Natural killer cell treated with Interleukin-12 subunit alpha and Interleukin-12 subunit beta and Interleukin-15 and Interleukin-18, amount 100 ng/mL, for 72 hours (primary cell): ENCODE data around the gene MRPL27. TPM values are rescaled to one million over a fixed set of nuclear protein-coding genes. Genes with fewer than 3 reads are reported as not detected.

Experiments used
- ATAC-seq, 2 donors: fragments of 150-1000 bp; cut with Tn5 transposase in 1 of 2; sonication (Bioruptor Pico), chemical (Tn5 transposase) in 1 of 2; 2 replicates each; pipeline ENCODE4 v1.10.0; 2021
- DNase-seq: peaks from one replicate; pipeline ENCODE4 v3.0.0; 2022; ENCODE audit warnings: low spot score
- H3K27ac Mint-ChIP-seq, 2 donors: 1 replicate in 1 of 2; 2 replicates in 1 of 2; pipeline ENCODE4 v1.8.0; 2022; ENCODE audit warnings: mixed read lengths in 2 of 2, mild to moderate bottlenecking in 1 of 2, moderate library complexity in 1 of 2
- H3K27me3 Mint-ChIP-seq, 2 donors: 1 replicate in 1 of 2; 2 replicates in 1 of 2; pipeline ENCODE4 v1.8.0; 2022; ENCODE audit warnings: mixed read lengths in 2 of 2
- H3K36me3 Mint-ChIP-seq: one replicate; pipeline ENCODE4 v1.8.0; 2022; ENCODE audit warnings: mixed read lengths
- H3K4me1 Mint-ChIP-seq, 2 donors: 1 replicate in 1 of 2; 2 replicates in 1 of 2; pipeline ENCODE4 v1.8.0; 2022; ENCODE audit warnings: low read depth in 2 of 2, mixed read lengths in 2 of 2, mild to moderate bottlenecking in 1 of 2
- H3K4me3 Mint-ChIP-seq: one replicate; pipeline ENCODE4 v1.8.0; 2022; ENCODE audit warnings: mixed read lengths
- H3K9me3 Mint-ChIP-seq: 2 replicates; pipeline ENCODE4 v1.8.0; 2022; ENCODE audit warnings: mixed read lengths
- total RNA-seq, 2 donors: library from RNA; stranded (reverse); gene quantifications; one replicate each; pipeline ENCODE4 v1.2.3, GENCODE V29; 2022

The MRPL27 gene
- total RNA-seq, 2 donors from 2014 or later, result 62.7 to 77.7 TPM

DNA sequence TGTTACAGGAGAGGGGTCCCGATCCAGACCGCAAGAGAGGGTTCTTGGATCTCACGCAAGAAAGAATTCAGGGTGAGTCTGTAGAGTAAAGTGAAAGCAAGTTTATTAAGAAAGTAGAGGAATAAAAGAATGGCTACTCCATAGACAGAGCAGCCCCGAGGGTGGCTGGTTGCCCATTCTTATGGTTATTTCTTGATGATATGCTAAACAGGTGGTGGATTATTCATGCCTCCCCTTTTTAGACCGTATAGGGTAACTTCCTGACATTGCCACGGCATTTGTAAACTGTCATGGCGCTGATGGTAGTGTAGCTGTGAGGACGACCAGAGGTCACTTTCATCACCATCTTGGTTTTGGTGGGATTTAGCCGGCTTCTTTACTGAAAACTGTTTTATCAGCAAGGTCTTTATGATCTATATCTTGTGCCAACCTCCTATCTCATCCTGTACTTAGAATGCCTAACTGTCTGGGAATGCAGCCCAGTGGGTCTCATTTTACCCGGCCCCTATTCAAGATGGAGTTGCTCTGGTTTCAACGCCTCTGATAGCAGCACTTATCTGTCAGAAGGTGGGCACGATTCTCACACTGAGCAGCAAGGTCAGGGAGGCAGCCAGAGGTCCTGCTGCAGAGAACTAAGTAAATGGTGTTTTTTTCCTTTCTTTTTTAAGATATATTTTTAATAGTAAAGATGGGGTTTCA lies 53.5 kb downstream of the MRPL27 start:
- H3K27ac Mint-ChIP-seq, result no peak overlapping the region
- H3K9me3 Mint-ChIP-seq, result no peaks in the 10 kb centered on the region
- DNase-seq, result no peak
- H3K4me1 Mint-ChIP-seq, result no peaks in the 10 kb centered on the region
- no peaks in the 10 kb centered on the region for H3K36me3 Mint-ChIP-seq
- no peak for ATAC-seq
- peaks cover 3 to 4% of the 10 kb centered on the region in 2 donors for H3K27me3 Mint-ChIP-seq
- no peak overlapping the region for H3K4me3 Mint-ChIP-seq

DNA sequence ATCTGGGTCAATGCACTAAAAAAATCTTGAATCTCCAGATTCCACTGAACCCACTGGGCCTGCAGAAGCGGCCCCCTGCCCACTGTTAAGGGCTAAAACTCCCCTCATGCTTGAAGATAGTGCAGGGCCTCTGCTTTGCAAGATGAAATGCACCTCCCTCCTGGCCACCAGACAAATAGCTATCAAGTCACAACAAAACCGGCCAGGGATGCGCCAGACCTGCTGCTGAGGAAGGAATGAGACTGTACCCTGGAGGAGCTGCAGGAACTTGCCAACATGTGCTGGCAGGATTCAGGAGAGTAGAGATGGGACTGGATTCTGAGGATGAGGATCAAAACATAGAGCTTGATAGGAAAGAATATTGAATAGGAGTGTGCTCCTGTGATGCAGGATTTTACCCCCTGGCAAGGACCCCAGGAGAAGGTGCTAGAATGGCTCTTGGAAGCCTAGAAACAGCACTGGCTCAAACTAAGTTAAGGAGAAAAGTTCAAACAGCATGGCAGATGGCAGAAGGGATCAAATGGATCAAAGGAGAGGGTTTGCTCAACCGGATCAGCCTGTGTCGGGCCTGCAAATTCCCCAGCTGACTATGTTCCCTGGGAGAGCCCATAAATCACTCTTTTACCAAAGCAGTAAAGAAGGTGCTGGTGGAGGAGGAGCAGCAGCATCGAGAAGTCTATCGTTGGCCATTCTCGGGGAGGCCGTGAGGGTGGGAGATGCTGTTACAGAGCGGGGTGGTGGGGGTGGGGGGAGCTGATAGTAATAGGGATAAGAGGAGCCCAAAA lies 54.3 kb downstream of the MRPL27 start:
- DNase-seq, result no peak
- H3K9me3 Mint-ChIP-seq, result no peaks in the 10 kb centered on the region
- peaks cover 8 to 11% of the 10 kb centered on the region in 2 donors for H3K27me3 Mint-ChIP-seq
- no peak overlapping the region for H3K27ac Mint-ChIP-seq
- H3K4me3 Mint-ChIP-seq, result no peak overlapping the region
- H3K36me3 Mint-ChIP-seq, result no peaks in the 10 kb centered on the region
- ATAC-seq, result no peak
- no peaks in the 10 kb centered on the region for H3K4me1 Mint-ChIP-seq

Other genes with a start within 250 kb of the MRPL27 start
- gene SAMD14, start 243.0 kb downstream of the MRPL27 start, total RNA-seq, result 1 to 10 TPM; 2.6 to 5.0 TPM
- gene PPP1R9B, start 222.5 kb downstream of the MRPL27 start, total RNA-seq, result 100 to 1,000 TPM in 1 of 2 donors, 10 to 100 TPM in 1; 96.0 to 110 TPM
- gene SGCA, start 207.2 kb downstream of the MRPL27 start, total RNA-seq, result under 1 TPM in 1 of 2 donors, not detected in 1; 0.42 TPM
- gene COL1A1, start 171.6 kb downstream of the MRPL27 start, total RNA-seq, result 1 to 10 TPM in 1 of 2 donors, not detected in 1; 1.7 TPM
- not detected for gene TMEM92, start 98.7 kb downstream of the MRPL27 start, total RNA-seq
- gene XYLT2, start 27.1 kb downstream of the MRPL27 start, total RNA-seq, result 10 to 100 TPM; 19.6 to 27.1 TPM
- 10 to 100 TPM; 15.8 to 40.2 TPM for gene EME1, start within 50 bp of the MRPL27 start, total RNA-seq
- 100 to 1,000 TPM in 1 of 2 donors, 10 to 100 TPM in 1; 90.8 to 138 TPM for gene LRRC59, start 24.3 kb upstream of the MRPL27 start, total RNA-seq
- gene ACSF2, start 53.0 kb upstream of the MRPL27 start, total RNA-seq, result 10 to 100 TPM in 1 of 2 donors, 1 to 10 TPM in 1; 6.9 to 13.4 TPM
- gene CHAD, start 95.7 kb upstream of the MRPL27 start, total RNA-seq, result not detected
- gene RSAD1, start 105.7 kb upstream of the MRPL27 start, total RNA-seq, result 10 to 100 TPM; 34.3 to 54.2 TPM
- 1 to 10 TPM; 1.1 to 2.8 TPM for gene MYCBPAP, start 135.3 kb upstream of the MRPL27 start, total RNA-seq
- not detected for gene EPN3, start 159.6 kb upstream of the MRPL27 start, total RNA-seq
- 10 to 100 TPM; 15.3 to 25.6 TPM for gene SPATA20, start 174.0 kb upstream of the MRPL27 start, total RNA-seq
- gene CACNA1G, start 187.5 kb upstream of the MRPL27 start, total RNA-seq, result not detected